IPS-15b (cell line): Measurements from ENCODE around the gene OR12D2.
"Not testable (repeated sequence)": the region's sequence is repeated elsewhere in the genome, so short reads cannot be mapped to it uniquely, and the experiment has no call there.

Experiments
- H3K27me3 ChIP-seq: one replicate; pipeline ENCODE4 v1.6.1; 2013; ENCODE audit warnings: low read length; ENCODE audit not compliant: control insufficient read depth, insufficient read depth
- H3K36me3 ChIP-seq: one replicate; pipeline ENCODE4 v1.6.1; 2013; ENCODE audit warnings: low read length; ENCODE audit not compliant: control insufficient read depth, insufficient read depth
- H3K4me1 ChIP-seq: one replicate; pipeline ENCODE4 v1.6.1; 2013; ENCODE audit warnings: mild to moderate bottlenecking, low read length; ENCODE audit not compliant: control insufficient read depth, insufficient read depth
- H3K4me3 ChIP-seq: one replicate; pipeline ENCODE4 v1.5.1; 2013; ENCODE audit warnings: low read depth, low read length
- H3K9ac ChIP-seq: one replicate; pipeline ENCODE4 v1.6.1; 2013; ENCODE audit warnings: low read depth, mild to moderate bottlenecking, low read length
- H3K9me3 ChIP-seq: one replicate; pipeline ENCODE4 v1.6.1; 2013; ENCODE audit warnings: mild to moderate bottlenecking, low read length; ENCODE audit not compliant: control insufficient read depth, insufficient read depth

OR12D2 gene

GRCh38 chr6:29424168-29424567, 28.7 kb downstream of the OR12D2 start:
- no peaks in the 10 kb centered on the region for H3K27me3 ChIP-seq
- no peak overlapping the region for H3K4me3 ChIP-seq
- no peaks in the 10 kb centered on the region for H3K9me3 ChIP-seq
- H3K36me3 ChIP-seq = no peaks in the 10 kb centered on the region
- no peaks in the 10 kb centered on the region for H3K4me1 ChIP-seq
- H3K9ac ChIP-seq = no peak overlapping the region

DNA sequence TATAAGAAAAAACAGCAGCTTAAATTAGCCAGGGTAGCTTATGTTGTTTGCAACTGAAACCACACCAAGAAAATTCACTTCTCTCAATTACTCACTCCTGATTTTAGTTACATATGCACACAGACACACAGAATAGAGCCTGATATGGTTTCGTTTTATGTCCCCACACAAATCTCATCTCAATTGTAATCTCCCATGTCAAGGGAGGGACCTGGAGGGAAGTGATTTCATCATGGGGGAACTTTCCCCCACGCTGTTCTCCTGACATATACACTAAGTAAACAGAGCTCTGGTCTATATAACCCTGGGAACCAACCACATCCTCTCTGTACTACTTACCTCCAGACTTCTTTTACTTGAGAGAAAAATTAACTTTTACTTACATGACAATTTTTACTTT, 29.1 kb downstream of the OR12D2 start:
- Histone ChIP-seq H3K4me3 (no peak overlapping the region), H3K27me3 (no peaks in the 10 kb centered on the region), H3K9ac (no peak overlapping the region), H3K4me1 (no peaks in the 10 kb centered on the region), H3K36me3 (no peaks in the 10 kb centered on the region), H3K9me3 (no peaks in the 10 kb centered on the region)

GRCh38 chr6:29425075-29425474, 29.6 kb downstream of the OR12D2 start:
- no peaks in the 10 kb centered on the region for H3K27me3 ChIP-seq
- no peaks in the 10 kb centered on the region for H3K36me3 ChIP-seq
- no peak overlapping the region for H3K4me3 ChIP-seq
- no peaks in the 10 kb centered on the region for H3K4me1 ChIP-seq
- H3K9me3 ChIP-seq = no peaks in the 10 kb centered on the region
- H3K9ac ChIP-seq = no peak overlapping the region

DNA sequence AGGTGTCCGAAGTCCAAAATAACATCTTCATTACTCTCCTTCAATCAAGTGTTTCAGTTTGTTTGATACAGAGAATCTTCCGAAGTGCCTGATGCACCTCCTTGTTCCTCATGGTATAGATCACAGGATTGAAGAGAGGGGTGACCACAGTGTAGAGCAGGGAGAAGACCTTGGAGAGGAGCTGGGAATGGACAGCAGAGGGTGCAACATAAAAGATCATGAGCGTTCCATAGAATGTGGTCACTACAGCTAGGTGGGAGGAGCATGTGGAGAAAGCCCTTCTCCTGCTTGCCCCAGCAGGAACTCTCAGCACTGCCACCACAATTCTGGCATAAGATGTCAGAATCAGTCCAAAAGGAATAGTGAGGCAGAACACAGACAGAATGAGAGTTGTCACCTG, 31.2 kb downstream of the OR12D2 start:
- H3K9me3 ChIP-seq = no peaks in the 10 kb centered on the region
- no peaks in the 10 kb centered on the region for H3K4me1 ChIP-seq
- no peak overlapping the region for H3K9ac ChIP-seq
- H3K36me3 ChIP-seq = no peaks in the 10 kb centered on the region
- H3K27me3 ChIP-seq = no peaks in the 10 kb centered on the region
- H3K4me3 ChIP-seq = no peak overlapping the region

GRCh38 chr6:29436730-29437129, 41.3 kb downstream of the OR12D2 start:
- H3K27me3 ChIP-seq = not testable (repeated sequence)

DNA sequence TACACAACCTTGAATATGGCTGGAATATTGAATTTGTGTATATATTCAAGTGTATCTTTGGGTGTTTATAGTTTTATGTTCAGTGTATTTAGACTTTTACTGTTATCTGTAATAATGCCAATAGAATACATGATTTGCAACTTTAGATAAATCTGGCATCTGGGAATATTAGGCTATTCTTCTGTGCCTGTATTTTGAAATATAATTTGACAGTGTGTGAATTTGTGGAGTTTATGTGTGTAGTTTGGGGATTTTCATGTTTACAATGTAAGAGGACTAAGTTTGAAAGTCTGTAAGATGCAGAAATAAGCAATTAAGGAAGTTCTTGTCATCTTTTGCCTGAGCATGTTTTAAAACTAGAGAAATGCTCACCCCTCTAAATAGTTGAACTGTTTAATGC, 43.6 kb downstream of the OR12D2 start, which contains the start of gene OR10C1:
TSS of gene OR10C1 (plus strand) at position 301 of the 400 bp plus-strand sequence. CDS start 710 bp downstream, outside the sequence.
- H3K36me3 ChIP-seq = no peaks in the 10 kb centered on the region
- no peaks in the 10 kb centered on the region for H3K4me1 ChIP-seq
- no peaks in the 10 kb centered on the region for H3K9me3 ChIP-seq
- no peaks in the 10 kb centered on the region for H3K27me3 ChIP-seq
- H3K4me3 ChIP-seq = no peak within 1 kb of the TSS
- no peak within 1 kb of the TSS for H3K9ac ChIP-seq

More at GRCh38 chr6:29436730-29437129, 41.3 kb downstream of the OR12D2 start:
- H3K36me3 ChIP-seq, H3K9ac ChIP-seq, H3K4me1 ChIP-seq, H3K4me3 ChIP-seq, H3K9me3 ChIP-seq: not testable (repeated sequence)

GRCh38 chr6:29442719-29443118, 47.3 kb downstream of the OR12D2 start:
- no peaks in the 10 kb centered on the region for H3K36me3 ChIP-seq
- H3K4me1 ChIP-seq = peaks cover 2% of the 10 kb centered on the region
- H3K4me3 ChIP-seq = no peak overlapping the region
- no peak overlapping the region for H3K9ac ChIP-seq
- no peaks in the 10 kb centered on the region for H3K9me3 ChIP-seq
- no peaks in the 10 kb centered on the region for H3K27me3 ChIP-seq

DNA sequence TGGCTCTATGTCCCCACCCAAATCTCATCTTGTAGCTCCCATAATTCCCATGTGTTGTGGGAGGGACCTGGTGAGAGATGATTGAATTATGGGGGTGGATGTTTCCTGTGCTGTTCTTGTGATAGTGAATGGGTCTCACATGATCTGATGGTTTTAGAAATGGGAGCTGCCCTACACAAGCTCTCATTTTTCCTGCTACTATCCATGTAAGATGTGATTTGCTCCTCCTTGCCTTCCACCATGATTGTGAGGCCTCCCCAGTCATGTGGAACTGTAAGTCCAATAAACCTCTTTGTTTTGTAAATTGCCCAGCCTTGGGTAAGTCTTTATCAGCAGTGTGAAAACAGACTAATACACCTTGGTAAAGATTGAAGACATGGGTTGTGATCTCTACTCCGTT, 48.6 kb downstream of the OR12D2 start:
- not testable (repeated sequence) for H3K4me3 ChIP-seq, H3K36me3 ChIP-seq, H3K9me3 ChIP-seq, H3K9ac ChIP-seq, H3K4me1 ChIP-seq, H3K27me3 ChIP-seq
